GM18868 (cell line): Measurements from ENCODE around the gene ANKRD28.
"Not testable (repeated sequence)": the region's sequence is repeated elsewhere in the genome, so short reads cannot be mapped to it uniquely, and the experiment has no call there.

Experiments
- ATAC-seq: cut with Tn5 transposase; IDR thresholded peaks from one replicate; pipeline ENCODE4 v1.9.1; 2021; ENCODE audit warnings: mild to moderate bottlenecking, moderate library complexity; ENCODE audit not compliant: unreplicated experiment

Gene ANKRD28

GRCh38 chr3:15797642-15798303 is at the start of gene ANKRD28:
TSS of gene ANKRD28 (minus strand) at chr3:15797979. CDS start at chr3:15796521, 1,458 bp downstream.
- peak; percentile 26 for ATAC-seq

GRCh38 chr3:15847239-15847638 is 49.5 kb upstream of the ANKRD28 start:
- no peak for ATAC-seq

- no peak for ATAC-seq
Measured at GRCh38 chr3:15846606-15847005, 48.8 kb upstream of the ANKRD28 start.

- ATAC-seq = peak; percentile 76
Measured at GRCh38 chr3:15845475-15845874, 47.7 kb upstream of the ANKRD28 start.

GRCh38 chr3:15844889-15845288 is 47.1 kb upstream of the ANKRD28 start:
- no peak for ATAC-seq

GRCh38 chr3:15841091-15841973 is 43.6 kb upstream of the ANKRD28 start:
- ATAC-seq = not testable (repeated sequence)

- no peak for ATAC-seq
Measured at GRCh38 chr3:15839568-15839967, 41.8 kb upstream of the ANKRD28 start.

- no peak for ATAC-seq
Measured at GRCh38 chr3:15831927-15832326, 34.1 kb upstream of the ANKRD28 start.

GRCh38 chr3:15825016-15825415 is 27.2 kb upstream of the ANKRD28 start:
- no peak for ATAC-seq

GRCh38 chr3:15823092-15823491 is 25.3 kb upstream of the ANKRD28 start:
- ATAC-seq = no peak

GRCh38 chr3:15822281-15822680 is 24.5 kb upstream of the ANKRD28 start:
- no peak for ATAC-seq

- ATAC-seq = no peak
Measured at GRCh38 chr3:15820911-15821310, 23.1 kb upstream of the ANKRD28 start.

- no peak for ATAC-seq
Measured at GRCh38 chr3:15819576-15819975, 21.8 kb upstream of the ANKRD28 start.

- no peak for ATAC-seq
Measured at GRCh38 chr3:15819043-15819442, 21.3 kb upstream of the ANKRD28 start.

GRCh38 chr3:15815696-15816095 is 17.9 kb upstream of the ANKRD28 start:
- no peak for ATAC-seq

GRCh38 chr3:15813079-15813478 is 15.3 kb upstream of the ANKRD28 start:
- not testable (repeated sequence) for ATAC-seq

GRCh38 chr3:15812183-15812582 is 14.4 kb upstream of the ANKRD28 start:
- no peak for ATAC-seq

GRCh38 chr3:15810702-15811101 is 12.9 kb upstream of the ANKRD28 start:
- peak; percentile 44 for ATAC-seq

GRCh38 chr3:15809313-15809712 is 11.5 kb upstream of the ANKRD28 start:
- no peak for ATAC-seq

GRCh38 chr3:15808679-15809310 is 11.0 kb upstream of the ANKRD28 start:
- ATAC-seq = no peak

GRCh38 chr3:15805756-15806266 is 8.0 kb upstream of the ANKRD28 start:
- ATAC-seq = peak; percentile 77
